Fibroblast of lung (primary cell): ENCODE results near the gene MAN2B2. TPM values are rescaled to one million over a fixed set of nuclear protein-coding genes. Genes with fewer than 3 reads are reported as not detected.
A peak's percentile ranks its signal among the peaks of the same experiment; 100 is the strongest.
"Not testable (repeated sequence)": the region's sequence is repeated elsewhere in the genome, so short reads cannot be mapped to it uniquely, and the experiment has no call there.

Experiments used
- DNase-seq, 2 donors: peaks; one replicate each; pipeline versions ENCODE4 v3.0.0 to v3.0.0-alpha.2; 2010; ENCODE audit warnings: low read depth in 2 of 2
- H2AFZ ChIP-seq: 2 replicates; pipeline ENCODE4 v1.5.1; 2012; ENCODE audit warnings: low read length, control low read depth, inconsistent platforms
- H3K27ac ChIP-seq: 2 replicates; pipeline ENCODE4 v1.5.1; 2011; ENCODE audit warnings: low read length, control low read depth; ENCODE audit not compliant: insufficient read depth
- H3K27me3 ChIP-seq: 2 replicates; pipeline ENCODE4 v1.5.1; 2011; ENCODE audit warnings: mild to moderate bottlenecking, low read length; ENCODE audit not compliant: control insufficient read depth, insufficient read depth
- H3K36me3 ChIP-seq: 2 replicates; pipeline ENCODE4 v1.5.1; 2011; ENCODE audit warnings: low read length; ENCODE audit not compliant: control insufficient read depth, insufficient read depth
- H3K4me1 ChIP-seq: 2 replicates; pipeline ENCODE4 v1.5.1; 2011; ENCODE audit warnings: low read length; ENCODE audit not compliant: control insufficient read depth, insufficient read depth; ENCODE audit errors: extremely low read depth
- H3K4me2 ChIP-seq: 2 replicates; pipeline ENCODE4 v1.5.1; 2011; ENCODE audit warnings: low read length, control low read depth; ENCODE audit not compliant: insufficient read depth; ENCODE audit errors: extremely low read depth
- H3K4me3 ChIP-seq, 4 experiments: fragments of 200-600 bp in 1 of 4; sonication (generic) in 1 of 4; replicated peaks in 1 of 4; 2 replicates each; pipeline ENCODE4 v1.5.1; 2011 to 2016; ENCODE audit warnings: low read length in 4 of 4, low read depth in 3 of 4, mild to moderate bottlenecking in 3 of 4, control low read depth in 2 of 4, inconsistent platforms in 1 of 4, mixed read lengths in 1 of 4; ENCODE audit not compliant: insufficient read depth in 1 of 4; ENCODE audit errors: control extremely low read depth in 1 of 4
- H3K79me2 ChIP-seq: 2 replicates; pipeline ENCODE4 v1.5.1; 2012; ENCODE audit warnings: mild to moderate bottlenecking, low read length, inconsistent platforms; ENCODE audit not compliant: control insufficient read depth, insufficient read depth
- H3K9ac ChIP-seq: 2 replicates; pipeline ENCODE4 v1.5.1; 2011; ENCODE audit warnings: mild to moderate bottlenecking, low read length, control low read depth; ENCODE audit not compliant: insufficient read depth
- H3K9me3 ChIP-seq: 2 replicates; pipeline ENCODE4 v1.5.1; 2012; ENCODE audit warnings: low read depth, low read length; ENCODE audit not compliant: control insufficient read depth, insufficient read depth
- H4K20me1 ChIP-seq: 2 replicates; pipeline ENCODE4 v1.5.1; 2011; ENCODE audit warnings: low read length; ENCODE audit not compliant: control insufficient read depth, insufficient read depth; ENCODE audit errors: extremely low read depth
- CTCF ChIP-seq, 2 donors: IDR thresholded peaks in 1 of 2; conservative IDR thresholded peaks in 1 of 2; 1 replicate in 1 of 2; 2 replicates in 1 of 2; pipeline ENCODE4 v1.5.1; 2011 to 2012; ENCODE audit warnings: low read length in 2 of 2, control low read depth in 1 of 2, inconsistent platforms in 1 of 2, low read depth in 1 of 2, mild to moderate bottlenecking in 1 of 2
- EZH2 ChIP-seq: IDR thresholded peaks from 2 replicates; pipeline ENCODE4 v1.5.1; 2012; ENCODE audit warnings: low read length, control low read depth, mild to moderate bottlenecking; ENCODE audit errors: missing control alignments
- polyA plus RNA-seq, 2 donors: library from polyadenylated mRNA; depleted of rRNA in 1 of 2; stranded (reverse) in 1 of 2; unstranded in 1 of 2; fragments of >200 nt; gene quantifications; 2 replicates each; pipeline ENCODE4 v1.2.1, GENCODE V29; 2011 to 2012; ENCODE audit warnings: missing spikeins in 1 of 2
- total RNA-seq: library from RNA; depleted of rRNA; stranded (reverse); fragments of >200 nt; gene quantifications from 2 replicates; pipeline ENCODE4 v1.2.1, GENCODE V29; 2014

Gene MAN2B2
- total and polyA plus RNA-seq, 2 donors (not counting 1 experiment from before 2014, with no cell fraction given): 19.0 to 27.2 TPM

DNA sequence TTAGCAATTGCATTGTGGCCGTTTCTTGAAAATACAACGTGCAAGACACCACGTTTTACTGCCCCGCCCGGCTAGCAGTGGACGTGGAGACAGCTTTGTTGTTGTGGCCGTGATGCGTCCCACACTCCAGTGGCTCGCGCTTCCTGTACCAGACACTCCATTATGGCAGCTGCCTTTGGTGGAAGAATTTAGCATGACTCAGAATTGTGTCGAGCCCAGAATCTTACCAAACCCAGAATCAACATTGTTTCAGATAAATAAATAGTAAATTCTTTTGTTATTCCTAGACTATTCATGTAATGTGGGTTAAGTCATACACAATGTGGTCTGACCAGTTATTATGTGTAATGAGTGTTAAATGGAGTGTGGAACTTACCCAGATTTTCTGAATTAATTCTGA lies 93.4 kb downstream of the MAN2B2 start:
- Histone ChIP-seq H3K9me3 (no peaks in the 10 kb centered on the region), H3K4me2 (no peak overlapping the region)

DNA sequence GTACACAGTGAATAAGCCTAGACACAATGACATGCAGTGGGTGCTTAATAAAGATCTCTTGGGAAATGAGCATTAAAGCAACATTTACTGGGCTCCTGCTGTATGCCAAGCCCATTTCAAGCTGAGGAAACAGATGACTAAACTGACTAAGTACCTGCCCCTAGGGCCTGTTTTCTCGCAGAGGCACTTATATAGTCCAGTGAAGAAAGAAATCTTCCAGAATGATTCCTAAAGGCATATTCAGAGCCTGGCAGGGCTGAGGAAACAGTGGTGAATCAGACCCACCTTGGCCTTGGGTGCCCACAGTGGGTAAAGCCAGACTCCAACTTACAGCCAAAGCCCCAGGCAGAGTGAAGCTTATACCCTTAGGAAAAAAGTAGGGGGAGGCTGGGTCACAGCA lies 96.7 kb downstream of the MAN2B2 start:
- H4K20me1 ChIP-seq: no peaks in the 10 kb centered on the region
- no peak overlapping the region for H3K4me2 ChIP-seq
- H3K9me3 ChIP-seq: no peaks in the 10 kb centered on the region
- no peak overlapping the region for H3K27ac ChIP-seq
- H3K36me3 ChIP-seq: no peaks in the 10 kb centered on the region
- no peak for DNase-seq
- H2AFZ ChIP-seq: no peak overlapping the region
- H3K4me1 ChIP-seq: peaks cover 3% of the 10 kb centered on the region
- TF ChIP-seq CTCF (conservative IDR thresholded peaks at IDR 0.05 in 1 of 2, IDR thresholded peaks at IDR 0.05 in 1 of 2; ENCODE audit: low read depth in 1 of 2, low read length in 2 of 2): no peak
- no peak for TF ChIP-seq EZH2
- no peaks in the 10 kb centered on the region for H3K27me3 ChIP-seq
- H3K79me2 ChIP-seq: peaks cover 18% of the 10 kb centered on the region
- no peak overlapping the region for H3K4me3 ChIP-seq
- no peak overlapping the region for H3K9ac ChIP-seq

More for the DNA sequence above, 93.4 kb downstream of the MAN2B2 start:
- no peak overlapping the region for H3K9ac ChIP-seq
- DNase-seq: peak in 1 of 2 donors; percentile 94
- peaks cover 12% of the 10 kb centered on the region for H3K27me3 ChIP-seq
- no peak for TF ChIP-seq EZH2
- no peak for TF ChIP-seq CTCF (conservative IDR thresholded peaks at IDR 0.05 in 1 of 2, IDR thresholded peaks at IDR 0.05 in 1 of 2; ENCODE audit: low read depth in 1 of 2, low read length in 2 of 2)
- no peaks in the 10 kb centered on the region for H3K4me1 ChIP-seq
- H3K79me2 ChIP-seq: no peaks in the 10 kb centered on the region
- no peak overlapping the region for H3K27ac ChIP-seq
- no peak overlapping the region for H3K4me3 ChIP-seq
- H4K20me1 ChIP-seq: no peaks in the 10 kb centered on the region
- no peaks in the 10 kb centered on the region for H3K36me3 ChIP-seq
- H2AFZ ChIP-seq: no peak overlapping the region

DNA sequence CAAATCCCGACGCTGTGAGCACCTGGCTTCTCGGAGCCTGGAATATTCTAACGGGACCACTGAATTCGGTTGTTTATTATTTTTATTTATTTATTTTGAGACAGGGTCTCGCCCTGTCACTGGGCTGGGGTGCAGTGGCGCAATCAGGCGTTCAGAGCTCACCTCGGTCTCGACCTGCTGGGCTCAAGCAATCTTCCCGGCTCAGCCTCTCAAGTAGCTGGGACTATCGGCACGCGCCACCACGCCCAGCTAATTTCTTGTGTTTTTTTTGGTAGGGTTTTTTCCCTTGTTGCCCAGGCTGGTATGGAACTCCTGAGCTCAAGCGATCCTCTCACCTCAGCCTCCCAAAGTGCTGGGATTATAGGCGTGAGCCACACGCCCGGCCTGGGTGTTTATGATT lies 97.1 kb downstream of the MAN2B2 start:
- Histone ChIP-seq H3K9me3 (no peaks in the 10 kb centered on the region), H3K27ac (no peak overlapping the region), H3K4me2 (no peak overlapping the region), H3K4me3 (no peak overlapping the region), H3K9ac (no peak overlapping the region), H3K79me2 (peaks cover 23% of the 10 kb centered on the region), H3K4me1 (peaks cover 3% of the 10 kb centered on the region), H3K36me3 (peaks cover 2% of the 10 kb centered on the region), H3K27me3 (no peaks in the 10 kb centered on the region), H2AFZ (no peak overlapping the region), H4K20me1 (no peaks in the 10 kb centered on the region)
- no peak for DNase-seq
- TF ChIP-seq CTCF (conservative IDR thresholded peaks at IDR 0.05 in 1 of 2, IDR thresholded peaks at IDR 0.05 in 1 of 2; ENCODE audit: low read depth in 1 of 2, low read length in 2 of 2) (no peak), EZH2 (no peak)

- not testable (repeated sequence) for H2AFZ ChIP-seq, H3K36me3 ChIP-seq, H3K4me1 ChIP-seq, DNase-seq, H3K9me3 ChIP-seq, H3K4me3 ChIP-seq, H3K27me3 ChIP-seq, H3K27ac ChIP-seq, H3K9ac ChIP-seq, H3K4me2 ChIP-seq, H4K20me1 ChIP-seq
- peaks cover 24% of the 10 kb centered on the region for H3K79me2 ChIP-seq
Observed at GRCh38 chr4:6672541-6673190, 97.7 kb downstream of the MAN2B2 start.
